ENCODE measurements around the gene CHGA. TPM values are rescaled to one million over a fixed set of nuclear protein-coding genes. Genes with fewer than 3 reads are reported as not detected.

CHGA gene
- total RNA-seq, 1 experiment from 2014 or later: 8.5 TPM

GRCh38 chr14:92952481-92953298, 29.7 kb downstream of the CHGA start (continued):
- TF ChIP-seq ZBTB43 (CRISPR knock-in tag; IDR thresholded peaks at IDR 0.05) (no peak), MLX (CRISPR knock-in tag; IDR thresholded peaks at IDR 0.05) (no peak)

GRCh38 chr14:92953526-92953925, 30.6 kb downstream of the CHGA start:
- DNase-seq (ENCODE audit: low spot score): no peak
- ChIA-PET CTCF (interaction anchor here (0.5 to 3.2 kb wide), 4 partner anchors 16 to 186 kb away, joined by 3 to 33 read pairs (median 9); no protein-coding TSS in a partner anchor), POLR2A (no interaction called here)
- Mint-ChIP-seq H3K4me1 (peaks cover 11% of the 10 kb centered on the region), H3K4me3 (no peak overlapping the region), H3K27me3 (ENCODE audit: low read depth) (no peaks in the 10 kb centered on the region), H3K27ac (no peak overlapping the region), H3K36me3 (peaks cover 25% of the 10 kb centered on the region), H3K9me3 (no peaks in the 10 kb centered on the region)
- TF ChIP-seq ZNF232 (CRISPR knock-in tag; IDR thresholded peaks at IDR 0.05) (no peak), ATF3 (CRISPR knock-in tag; conservative IDR thresholded peaks at IDR 0.05) (no peak), ATF2 (CRISPR knock-in tag; IDR thresholded peaks at IDR 0.05; ENCODE audit: borderline replicate concordance, low read depth) (no peak), TEAD4 (CRISPR knock-in tag; IDR thresholded peaks at IDR 0.05) (no peak), RORB (CRISPR knock-in tag; IDR thresholded peaks at IDR 0.05) (no peak), ZNF532 (CRISPR knock-in tag; IDR thresholded peaks at IDR 0.05; ENCODE audit: borderline replicate concordance) (no peak), PRRX2 (CRISPR knock-in tag; IDR thresholded peaks at IDR 0.05) (no peak), ZNF263 (CRISPR knock-in tag; IDR thresholded peaks at IDR 0.05; ENCODE audit: low read depth) (no peak), SP1 (CRISPR knock-in tag; conservative IDR thresholded peaks at IDR 0.05) (no peak), FOXP4 (CRISPR knock-in tag; IDR thresholded peaks at IDR 0.05) (no peak), TEAD1 (CRISPR knock-in tag; IDR thresholded peaks at IDR 0.05) (no peak), IRF2 (CRISPR knock-in tag; IDR thresholded peaks at IDR 0.05; ENCODE audit: borderline replicate concordance, low read depth) (no peak), ZNF423 (CRISPR knock-in tag; IDR thresholded peaks at IDR 0.05) (no peak), NR1H2 (CRISPR knock-in tag; IDR thresholded peaks at IDR 0.05) (no peak)
- ATAC-seq: no peak
